Measurements from ENCODE around the gene CACNA1I. TPM values are rescaled to one million over a fixed set of nuclear protein-coding genes. Genes with fewer than 3 reads are reported as not detected.

Gene CACNA1I
- total RNA-seq, 4 donors from 2014 or later = under 0.01 to 0.39 (median 0.33) TPM; not detected in 1

DNA sequence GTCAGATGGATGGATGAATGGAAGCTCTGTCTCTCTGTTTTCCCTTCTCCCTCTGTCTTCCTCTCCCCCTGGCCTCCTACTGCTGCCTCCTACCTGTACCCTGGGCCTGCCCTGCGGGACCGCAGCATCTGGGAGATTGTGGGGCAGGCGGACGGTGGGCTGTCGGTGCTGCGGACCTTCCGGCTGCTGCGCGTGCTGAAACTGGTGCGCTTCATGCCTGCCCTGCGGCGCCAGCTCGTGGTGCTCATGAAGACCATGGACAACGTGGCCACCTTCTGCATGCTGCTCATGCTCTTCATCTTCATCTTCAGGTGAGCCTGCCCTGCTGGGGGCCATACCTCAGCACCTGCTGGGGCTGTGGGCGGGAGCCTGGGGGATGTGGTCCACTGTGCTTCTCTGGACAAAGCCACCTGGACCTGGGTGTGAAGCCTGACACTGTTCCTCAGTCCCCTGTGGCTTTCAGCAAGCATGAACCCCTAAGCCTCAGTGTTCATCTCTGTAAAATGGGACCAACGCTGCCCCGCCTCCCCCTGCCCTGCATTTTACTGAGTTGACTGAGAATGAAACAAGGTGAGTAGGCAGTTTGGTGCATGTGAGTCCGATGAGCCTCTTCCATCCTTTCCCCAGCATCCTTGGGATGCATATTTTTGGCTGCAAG, 88.4 kb downstream of the CACNA1I start:
- Histone ChIP-seq H3K27me3 (peaks cover 7 to 95% (median 33%) of the 10 kb centered on the region in 4 donors), H3K4me3 (no peak overlapping the region)

DNA sequence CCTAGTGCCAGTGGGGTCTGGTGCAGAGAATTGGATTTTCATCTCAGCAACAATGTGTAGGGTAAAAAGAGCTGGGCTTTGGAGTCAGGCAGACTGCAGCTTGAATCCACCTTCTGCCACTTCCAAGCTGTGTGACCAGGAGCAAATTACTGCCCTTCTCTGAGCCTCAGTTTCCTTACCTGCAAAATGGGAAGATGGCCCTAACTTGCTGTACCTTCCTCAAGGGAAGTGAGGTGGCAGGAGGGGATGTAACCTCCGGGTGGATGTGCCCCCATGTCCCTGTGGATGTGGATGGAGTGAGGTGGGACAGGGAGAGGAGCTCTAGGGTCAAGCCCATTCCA, 90.9 kb downstream of the CACNA1I start:
- Histone ChIP-seq H3K9me3 (no peaks in the 10 kb centered on the region), H3K4me1 (peaks cover 8 to 30% (median 29%) of the 10 kb centered on the region in 4 donors), H3K4me3 (no peak overlapping the region), H3K27me3 (peaks cover 7 to 99% (median 33%) of the 10 kb centered on the region in 4 donors), H3K36me3 (no peaks in the 10 kb centered on the region), H3K27ac (replicated peaks in 1 of 4) (no peak overlapping the region)
- 29% methylated on average over 1 of the region's 1 CpG for WGBS
- intact Hi-C loops (cut with DNase I) = no loop called here
- TF ChIP-seq POLR2A (IDR thresholded peaks at IDR 0.05; ENCODE audit: low read depth) (no peak), EP300 (IDR thresholded peaks at IDR 0.05) (no peak), POLR2AphosphoS5 (IDR thresholded peaks at IDR 0.05) (no peak)
- TF ChIP-seq, protein P1, sequence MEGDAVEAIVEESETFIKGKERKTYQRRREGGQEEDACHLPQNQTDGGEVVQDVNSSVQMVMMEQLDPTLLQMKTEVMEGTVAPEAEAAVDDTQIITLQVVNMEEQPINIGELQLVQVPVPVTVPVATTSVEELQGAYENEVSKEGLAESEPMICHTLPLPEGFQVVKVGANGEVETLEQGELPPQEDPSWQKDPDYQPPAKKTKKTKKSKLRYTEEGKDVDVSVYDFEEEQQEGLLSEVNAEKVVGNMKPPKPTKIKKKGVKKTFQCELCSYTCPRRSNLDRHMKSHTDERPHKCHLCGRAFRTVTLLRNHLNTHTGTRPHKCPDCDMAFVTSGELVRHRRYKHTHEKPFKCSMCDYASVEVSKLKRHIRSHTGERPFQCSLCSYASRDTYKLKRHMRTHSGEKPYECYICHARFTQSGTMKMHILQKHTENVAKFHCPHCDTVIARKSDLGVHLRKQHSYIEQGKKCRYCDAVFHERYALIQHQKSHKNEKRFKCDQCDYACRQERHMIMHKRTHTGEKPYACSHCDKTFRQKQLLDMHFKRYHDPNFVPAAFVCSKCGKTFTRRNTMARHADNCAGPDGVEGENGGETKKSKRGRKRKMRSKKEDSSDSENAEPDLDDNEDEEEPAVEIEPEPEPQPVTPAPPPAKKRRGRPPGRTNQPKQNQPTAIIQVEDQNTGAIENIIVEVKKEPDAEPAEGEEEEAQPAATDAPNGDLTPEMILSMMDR (IDR thresholded peaks at IDR 0.05) = no peak
- no peak for DNase-seq (ENCODE audit: extremely low spot score)

More for the DNA sequence above, 88.4 kb downstream of the CACNA1I start:
- intact Hi-C loops (cut with DNase I) = no loop called here
- TF ChIP-seq EP300 (IDR thresholded peaks at IDR 0.05) (no peak), POLR2AphosphoS5 (IDR thresholded peaks at IDR 0.05) (no peak), POLR2A (IDR thresholded peaks at IDR 0.05; ENCODE audit: low read depth) (no peak)
- TF ChIP-seq, protein P1 (IDR thresholded peaks at IDR 0.05) = no peak
- no peaks in the 10 kb centered on the region for H3K36me3 ChIP-seq
- H3K9me3 ChIP-seq = no peaks in the 10 kb centered on the region
- DNase-seq (ENCODE audit: extremely low spot score) = no peak
- WGBS = 89% methylated on average over 18 of the region's 18 CpGs
- peaks cover 8 to 21% (median 19%) of the 10 kb centered on the region in 4 donors for H3K4me1 ChIP-seq
- H3K27ac ChIP-seq (replicated peaks in 1 of 4) = no peak overlapping the region

- Histone ChIP-seq H3K36me3 (no peaks in the 10 kb centered on the region), H3K4me1 (peaks cover 8 to 30% (median 29%) of the 10 kb centered on the region in 4 donors), H3K27ac (replicated peaks in 1 of 4) (no peak overlapping the region), H3K4me3 (peak overlapping the region; percentile 7 to 37 (median 28)), H3K27me3 (peaks cover 7 to 99% (median 33%) of the 10 kb centered on the region in 4 donors), H3K9me3 (no peaks in the 10 kb centered on the region)
- DNase-seq (ENCODE audit: extremely low spot score) = no peak
- TF ChIP-seq POLR2AphosphoS5 (IDR thresholded peaks at IDR 0.05) = no peak
- TF ChIP-seq, protein P1 (IDR thresholded peaks at IDR 0.05) = no peak
- no peak for TF ChIP-seq EP300 (IDR thresholded peaks at IDR 0.05)
- TF ChIP-seq POLR2A (IDR thresholded peaks at IDR 0.05; ENCODE audit: low read depth) = no peak
- 4% methylated on average over 36 of the region's 77 CpGs for WGBS
- intact Hi-C loops (cut with DNase I) = no loop called here
These were observed 91.5 kb downstream of the CACNA1I start for GRCh38 chr22:39661842-39662685.

DNA sequence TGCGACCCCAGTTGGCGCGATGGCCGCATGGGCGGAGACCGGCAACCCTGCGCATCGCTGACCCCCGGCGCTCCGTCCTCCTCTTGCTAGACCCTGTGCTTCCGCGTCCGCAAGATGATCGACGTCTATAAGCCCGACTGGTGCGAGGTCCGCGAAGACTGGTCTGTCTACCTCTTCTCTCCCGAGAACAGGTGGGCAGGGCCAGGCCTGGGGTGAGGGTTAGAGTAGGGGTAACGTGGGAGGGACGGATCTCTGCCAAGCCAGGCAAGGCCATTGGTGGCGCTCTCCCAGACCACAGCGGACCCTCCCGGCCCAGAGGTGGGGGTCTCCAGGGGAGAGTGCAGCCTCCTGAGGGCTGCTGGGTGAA, 92.1 kb downstream of the CACNA1I start:
- peaks cover 0 to under 1% (median under 1%) of the 10 kb centered on the region in 4 donors for H3K9me3 ChIP-seq
- DNase-seq (ENCODE audit: extremely low spot score) = no peak
- intact Hi-C loops (cut with DNase I) = no loop called here
- peaks cover 7 to 99% (median 33%) of the 10 kb centered on the region in 4 donors for H3K27me3 ChIP-seq
- WGBS = 4% methylated on average over 16 of the region's 26 CpGs
- peak overlapping the region in 2 of 4 donors; percentile 20 to 37 for H3K4me3 ChIP-seq
- TF ChIP-seq EP300 (IDR thresholded peaks at IDR 0.05) = no peak
- TF ChIP-seq, protein P1 (IDR thresholded peaks at IDR 0.05) = no peak
- peaks cover 8 to 30% (median 29%) of the 10 kb centered on the region in 4 donors for H3K4me1 ChIP-seq
- H3K27ac ChIP-seq (replicated peaks in 1 of 4) = no peak overlapping the region
- H3K36me3 ChIP-seq = no peaks in the 10 kb centered on the region

Data from esophagus muscularis mucosa (tissue), 4 donors.